Endothelial cell (in vitro differentiated cells): ENCODE measurements around the gene LDLRAD2. TPM values are rescaled to one million over a fixed set of nuclear protein-coding genes. Genes with fewer than 3 reads are reported as not detected.
"Not testable (repeated sequence)": the region's sequence is repeated elsewhere in the genome, so short reads cannot be mapped to it uniquely, and the experiment has no call there.

Experiments used
- DNase-seq: peaks from one replicate; pipeline ENCODE4 v3.0.0; 2021; ENCODE audit warnings: low spot score
- H3K27ac Mint-ChIP-seq: one replicate; pipeline ENCODE4 v1.8.0; 2021; ENCODE audit warnings: mixed read lengths, inconsistent platforms; ENCODE audit not compliant: unreplicated experiment
- H3K27me3 Mint-ChIP-seq: one replicate; pipeline ENCODE4 v1.8.0; 2021; ENCODE audit warnings: mild to moderate bottlenecking, moderate library complexity, mixed read lengths, inconsistent platforms; ENCODE audit not compliant: unreplicated experiment
- H3K36me3 Mint-ChIP-seq: one replicate; pipeline ENCODE4 v1.8.0; 2021; ENCODE audit warnings: mild to moderate bottlenecking, low read depth, mixed read lengths, inconsistent platforms; ENCODE audit not compliant: unreplicated experiment
- H3K4me1 Mint-ChIP-seq: one replicate; pipeline ENCODE4 v1.8.0; 2021; ENCODE audit warnings: mild to moderate bottlenecking, mixed read lengths, inconsistent platforms; ENCODE audit not compliant: unreplicated experiment
- H3K4me3 Mint-ChIP-seq: one replicate; pipeline ENCODE4 v1.8.0; 2021; ENCODE audit warnings: mild to moderate bottlenecking, mixed read lengths, inconsistent platforms; ENCODE audit not compliant: unreplicated experiment
- H3K9me3 Mint-ChIP-seq: one replicate; pipeline ENCODE4 v1.8.0; 2021; ENCODE audit warnings: mixed read lengths, inconsistent platforms; ENCODE audit not compliant: unreplicated experiment
- total RNA-seq: library from RNA; stranded (reverse); fragmentation: NEBNext Ultra II Directional; extraction: Animal tissue kit (Norgen Biotek cat#: 25700); gene quantifications from one replicate; pipeline ENCODE4 v1.2.1, GENCODE V29; 2021; ENCODE audit not compliant: unreplicated experiment
- TF ChIP-seq, protein P1 (sequence below): fragments of 200-600 bp; sonication (generic); IDR thresholded peaks from one replicate; pipeline ENCODE4 v1.5.0; 2021; ENCODE audit warnings: antibody characterized with exemption; ENCODE audit not compliant: unreplicated experiment

The LDLRAD2 gene
- total RNA-seq, 1 donor from 2014 or later = 1.3 TPM

DNA sequence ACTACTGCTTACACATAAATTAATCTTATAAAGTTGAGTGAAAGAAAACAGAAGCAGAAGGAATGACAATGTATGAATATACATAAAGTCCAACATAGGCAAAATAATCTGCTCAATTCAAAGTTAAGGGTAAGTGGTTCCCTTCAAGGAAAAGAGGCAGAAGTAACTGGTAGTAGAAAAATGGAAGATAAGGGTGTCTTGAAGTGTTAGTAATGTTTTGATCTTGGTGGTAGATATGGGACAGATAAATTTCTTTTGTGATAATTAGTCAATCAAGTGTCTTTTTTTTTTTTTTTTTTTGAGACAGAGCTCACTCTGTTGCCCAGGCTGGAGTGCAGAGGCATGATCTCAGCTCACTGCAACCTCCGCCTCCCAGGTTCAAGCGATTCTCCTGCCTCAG, 41.9 kb upstream of the LDLRAD2 start:
- no peak for DNase-seq
- H3K36me3 Mint-ChIP-seq = no peaks in the 10 kb centered on the region
- no peaks in the 10 kb centered on the region for H3K27me3 Mint-ChIP-seq
- no peaks in the 10 kb centered on the region for H3K4me1 Mint-ChIP-seq
- no peaks in the 10 kb centered on the region for H3K9me3 Mint-ChIP-seq
- H3K4me3 Mint-ChIP-seq = no peak overlapping the region
- TF ChIP-seq, protein P1, sequence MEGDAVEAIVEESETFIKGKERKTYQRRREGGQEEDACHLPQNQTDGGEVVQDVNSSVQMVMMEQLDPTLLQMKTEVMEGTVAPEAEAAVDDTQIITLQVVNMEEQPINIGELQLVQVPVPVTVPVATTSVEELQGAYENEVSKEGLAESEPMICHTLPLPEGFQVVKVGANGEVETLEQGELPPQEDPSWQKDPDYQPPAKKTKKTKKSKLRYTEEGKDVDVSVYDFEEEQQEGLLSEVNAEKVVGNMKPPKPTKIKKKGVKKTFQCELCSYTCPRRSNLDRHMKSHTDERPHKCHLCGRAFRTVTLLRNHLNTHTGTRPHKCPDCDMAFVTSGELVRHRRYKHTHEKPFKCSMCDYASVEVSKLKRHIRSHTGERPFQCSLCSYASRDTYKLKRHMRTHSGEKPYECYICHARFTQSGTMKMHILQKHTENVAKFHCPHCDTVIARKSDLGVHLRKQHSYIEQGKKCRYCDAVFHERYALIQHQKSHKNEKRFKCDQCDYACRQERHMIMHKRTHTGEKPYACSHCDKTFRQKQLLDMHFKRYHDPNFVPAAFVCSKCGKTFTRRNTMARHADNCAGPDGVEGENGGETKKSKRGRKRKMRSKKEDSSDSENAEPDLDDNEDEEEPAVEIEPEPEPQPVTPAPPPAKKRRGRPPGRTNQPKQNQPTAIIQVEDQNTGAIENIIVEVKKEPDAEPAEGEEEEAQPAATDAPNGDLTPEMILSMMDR = no peak
- no peak overlapping the region for H3K27ac Mint-ChIP-seq

DNA sequence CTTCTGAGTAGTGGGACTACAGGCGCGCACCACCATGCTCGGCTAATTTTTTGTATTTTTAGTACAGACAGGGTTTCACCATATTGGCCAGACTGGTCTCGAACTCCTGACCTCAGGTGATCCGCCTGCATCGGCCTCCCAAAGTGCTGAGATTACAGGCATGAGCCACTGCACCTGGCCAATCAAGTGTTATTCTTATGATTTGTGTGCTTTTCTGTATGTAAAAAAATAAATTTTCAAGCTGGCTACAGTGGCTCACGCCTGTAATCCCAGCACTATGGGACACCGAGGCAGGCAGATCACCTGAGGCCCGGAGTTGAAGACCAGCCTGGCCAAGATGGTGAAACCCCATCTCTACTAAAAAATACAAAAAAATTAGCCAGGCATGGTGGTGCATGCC, 41.5 kb upstream of the LDLRAD2 start:
- H3K4me3 Mint-ChIP-seq, H3K27me3 Mint-ChIP-seq, H3K9me3 Mint-ChIP-seq, H3K27ac Mint-ChIP-seq, DNase-seq, H3K36me3 Mint-ChIP-seq, H3K4me1 Mint-ChIP-seq: not testable (repeated sequence)

DNA sequence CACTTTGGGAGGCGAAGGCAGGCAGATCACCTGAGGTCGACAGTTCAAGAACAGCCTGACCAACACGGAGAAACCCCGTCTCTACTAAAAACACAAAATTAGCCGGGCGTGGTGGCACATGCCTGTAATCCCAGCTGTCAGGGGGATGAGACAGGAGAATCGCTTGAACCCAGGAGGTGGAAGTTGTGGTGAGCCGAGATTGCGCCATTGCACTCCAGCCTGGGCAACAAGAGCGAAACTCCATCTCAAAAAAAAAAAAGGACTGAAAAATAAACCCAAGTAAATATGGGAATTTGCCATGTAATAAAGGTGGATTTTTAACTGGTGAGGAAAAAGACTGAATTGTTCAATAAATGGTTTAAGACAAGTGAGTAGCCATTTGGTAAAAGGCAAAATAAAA, 40.4 kb upstream of the LDLRAD2 start:
- not testable (repeated sequence) for H3K4me3 Mint-ChIP-seq, H3K27ac Mint-ChIP-seq, H3K4me1 Mint-ChIP-seq, H3K36me3 Mint-ChIP-seq, H3K27me3 Mint-ChIP-seq, DNase-seq, H3K9me3 Mint-ChIP-seq

DNA sequence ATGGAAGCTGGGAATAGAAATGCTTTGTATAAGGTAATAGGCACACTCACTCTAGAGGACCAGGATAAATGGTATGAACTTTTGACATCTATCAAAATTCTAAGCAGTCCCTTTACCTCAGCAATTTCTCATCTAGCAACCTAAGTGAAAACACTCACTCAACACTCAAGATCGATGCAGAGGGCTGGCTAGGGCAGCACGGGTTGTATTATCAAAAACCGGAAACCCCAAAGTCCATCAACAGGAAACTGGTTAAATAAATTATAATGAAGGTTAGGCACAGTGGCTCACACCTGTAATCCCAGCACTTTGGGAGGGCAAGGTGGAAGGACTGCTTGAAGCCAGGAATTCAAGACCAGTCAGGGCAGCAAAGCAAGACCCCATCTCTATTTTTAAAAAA, 38.5 kb upstream of the LDLRAD2 start:
- H3K4me1 Mint-ChIP-seq = peaks cover 2% of the 10 kb centered on the region
- DNase-seq = no peak
- H3K4me3 Mint-ChIP-seq = no peak overlapping the region
- H3K9me3 Mint-ChIP-seq = no peaks in the 10 kb centered on the region
- H3K36me3 Mint-ChIP-seq = no peaks in the 10 kb centered on the region
- H3K27ac Mint-ChIP-seq = no peak overlapping the region
- TF ChIP-seq, protein P1 = no peak
- no peaks in the 10 kb centered on the region for H3K27me3 Mint-ChIP-seq

DNA sequence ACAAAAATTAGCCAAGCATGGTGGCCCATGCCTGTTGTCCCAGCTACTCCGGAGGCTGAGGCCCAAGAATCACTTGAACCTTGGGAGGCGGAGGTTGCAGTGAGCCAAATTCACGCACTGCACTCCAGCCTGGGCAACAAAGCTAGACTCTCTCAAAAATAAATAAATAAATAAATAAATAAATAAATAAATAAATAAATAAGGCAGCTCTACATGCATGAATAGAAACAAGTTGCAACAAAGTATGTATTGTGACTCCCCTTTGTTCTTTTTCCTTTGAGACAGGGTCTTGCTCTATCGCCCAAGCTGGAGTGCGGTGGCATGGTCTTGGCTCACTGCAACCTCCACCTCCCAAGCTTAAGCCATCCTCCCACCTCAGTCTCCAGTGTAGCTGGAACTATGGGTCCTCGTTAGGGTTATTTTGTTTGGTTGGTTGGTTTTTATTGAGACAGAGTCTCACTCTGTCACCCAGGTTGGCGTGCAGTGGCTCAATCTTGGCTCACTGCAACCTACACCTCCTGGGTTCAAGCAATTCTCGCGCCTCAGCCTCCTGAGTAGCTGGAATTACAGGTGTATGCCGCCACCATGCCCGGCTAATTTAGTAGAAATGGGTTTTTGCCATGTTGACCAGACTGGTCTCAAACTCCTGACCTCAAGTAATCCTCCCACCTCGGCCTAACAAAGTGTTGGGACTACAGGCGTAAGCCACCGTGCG, 37.1 kb upstream of the LDLRAD2 start:
- no peak for DNase-seq
- no peaks in the 10 kb centered on the region for H3K36me3 Mint-ChIP-seq
- peaks cover 7% of the 10 kb centered on the region for H3K4me1 Mint-ChIP-seq
- TF ChIP-seq, protein P1 = no peak
- H3K27me3 Mint-ChIP-seq = no peaks in the 10 kb centered on the region
- H3K4me3 Mint-ChIP-seq = no peak overlapping the region
- H3K9me3 Mint-ChIP-seq = no peaks in the 10 kb centered on the region
- H3K27ac Mint-ChIP-seq = no peak overlapping the region

DNA sequence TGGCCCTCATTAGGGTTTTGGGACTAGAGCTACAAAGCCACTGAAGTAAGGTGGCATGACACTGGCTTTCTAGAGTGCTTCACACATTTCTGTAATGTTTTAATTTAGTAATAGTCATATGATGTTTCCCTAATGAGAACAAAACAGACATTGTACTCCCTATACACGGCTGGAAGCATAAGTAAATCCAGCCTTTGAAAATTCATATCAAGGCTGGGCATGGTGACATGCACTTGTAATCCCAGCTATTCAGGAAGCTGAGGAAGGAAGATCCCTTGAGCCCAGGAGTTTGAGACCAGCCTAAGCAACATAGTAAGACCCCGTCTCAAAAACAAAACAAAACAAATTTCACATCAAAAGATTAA, 36.5 kb upstream of the LDLRAD2 start:
- H3K36me3 Mint-ChIP-seq = no peaks in the 10 kb centered on the region
- H3K27ac Mint-ChIP-seq = no peak overlapping the region
- no peak overlapping the region for H3K4me3 Mint-ChIP-seq
- no peaks in the 10 kb centered on the region for H3K9me3 Mint-ChIP-seq
- no peaks in the 10 kb centered on the region for H3K27me3 Mint-ChIP-seq
- DNase-seq = no peak
- H3K4me1 Mint-ChIP-seq = peaks cover 13% of the 10 kb centered on the region
- TF ChIP-seq, protein P1 = no peak
